Endodermal cell (in vitro differentiated cells): ENCODE data around the gene CYP19A1. TPM values are rescaled to one million over a fixed set of nuclear protein-coding genes. Genes with fewer than 3 reads are reported as not detected.

Experiments
- DNase-seq: peaks from one replicate; pipeline ENCODE4 v3.0.0-alpha.2; 2017
- H3K27ac ChIP-seq: 2 replicates; pipeline ENCODE4 v1.5.1; 2013; ENCODE audit warnings: mild to moderate bottlenecking, low read depth, low read length, moderate library complexity
- H3K27me3 ChIP-seq: 2 replicates; pipeline ENCODE4 v1.6.1; 2013; ENCODE audit warnings: mild to moderate bottlenecking, low read length, moderate library complexity; ENCODE audit not compliant: insufficient read depth, control insufficient read depth, poor library complexity, severe bottlenecking
- H3K36me3 ChIP-seq: 2 replicates; pipeline ENCODE4 v1.7.0; 2013; ENCODE audit warnings: mild to moderate bottlenecking, low read length, moderate library complexity; ENCODE audit not compliant: control insufficient read depth, insufficient read depth
- H3K4me1 ChIP-seq: one replicate; pipeline ENCODE4 v1.7.0; 2013; ENCODE audit warnings: low read length; ENCODE audit not compliant: control insufficient read depth, insufficient read depth
- H3K4me3 ChIP-seq: 2 replicates; pipeline ENCODE4 v1.5.1; 2013; ENCODE audit warnings: mild to moderate bottlenecking, low read length, moderate library complexity
- H3K9ac ChIP-seq: 2 replicates; pipeline ENCODE4 v1.6.1; 2013; ENCODE audit warnings: mild to moderate bottlenecking, low read length, moderate library complexity; ENCODE audit not compliant: poor library complexity, severe bottlenecking; ENCODE audit errors: extremely low read depth
- H3K9me3 ChIP-seq: 2 replicates; pipeline ENCODE4 v1.6.1; 2013; ENCODE audit warnings: mild to moderate bottlenecking, low read length, moderate library complexity; ENCODE audit not compliant: control insufficient read depth
- H3K27ac Mint-ChIP-seq: 2 replicates; pipeline ENCODE4 v1.8.0; 2020; ENCODE audit warnings: mixed read lengths
- H3K27me3 Mint-ChIP-seq: 2 replicates; pipeline ENCODE4 v1.8.0; 2021; ENCODE audit warnings: mild to moderate bottlenecking, mixed read lengths; ENCODE audit not compliant: insufficient read depth
- H3K36me3 Mint-ChIP-seq: 2 replicates; pipeline ENCODE4 v1.8.0; 2020; ENCODE audit warnings: low read depth, mixed read lengths
- H3K4me1 Mint-ChIP-seq: 2 replicates; pipeline ENCODE4 v1.8.0; 2020; ENCODE audit warnings: mixed read lengths
- H3K4me3 Mint-ChIP-seq: 2 replicates; pipeline ENCODE4 v1.8.0; 2020; ENCODE audit warnings: mild to moderate bottlenecking, moderate library complexity, mixed read lengths
- H3K9me3 Mint-ChIP-seq: 2 replicates; pipeline ENCODE4 v1.8.0; 2020; ENCODE audit warnings: mild to moderate bottlenecking, mixed read lengths
- WGBS, 2 experiments: methylation state at CpG; one replicate each; pipeline versions ENCODE4 v1.1.5 to v1.1.7; 2013; ENCODE audit warnings: missing lambda C conversion rate in 2 of 2, mixed read lengths in 1 of 2; ENCODE audit not compliant: insufficient coverage in 1 of 2, insufficient read length in 1 of 2; 5-methylcytosine and 5-hydroxymethylcytosine counted together
- total RNA-seq, 2 donors: library from RNA; stranded (reverse); fragmentation: NEBNext Ultra II Directional in 1 of 2; extraction: Animal tissue kit (Norgen Biotek cat#: 25700) in 1 of 2; gene quantifications; 2 replicates in 1 of 2; 3 replicates in 1 of 2; pipeline ENCODE4 v1.2.1, GENCODE V29; 2021
- TF ChIP-seq, protein P1 (sequence below): fragments of 200-600 bp; sonication (generic); conservative IDR thresholded peaks from 2 replicates; pipeline ENCODE4 v1.5.0; 2021; ENCODE audit warnings: antibody characterized with exemption, mild to moderate bottlenecking

Gene CYP19A1
- total RNA-seq, 2 donors from 2014 or later, result not detected

DNA sequence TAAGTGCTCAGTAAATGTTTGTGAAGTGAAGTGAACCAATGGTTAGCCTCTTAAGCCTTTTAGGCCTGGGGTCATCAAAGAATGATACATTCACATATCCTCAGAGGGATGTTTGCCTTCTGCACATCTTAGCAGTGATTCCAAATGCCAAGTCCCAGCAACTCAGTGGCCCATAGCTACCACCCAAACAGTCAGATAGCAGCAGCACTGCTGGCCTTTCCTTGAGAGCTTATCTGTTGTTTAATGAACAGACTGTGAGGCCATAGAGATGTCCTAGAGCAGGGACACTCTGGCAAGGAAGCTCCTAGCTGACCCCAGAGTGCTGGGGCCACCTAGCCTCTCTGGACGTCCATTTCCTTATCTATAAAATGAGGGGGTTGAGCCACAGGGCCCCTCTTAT lies 86.8 kb downstream of the CYP19A1 start:
- H3K4me3 Mint-ChIP-seq, result no peak overlapping the region
- WGBS, 2 experiments, result 65% methylated on average over 1 of the region's 1 CpG; no CpG with 5 or more reads in 1 of the 2 experiments
- Histone ChIP-seq H3K27me3 (peaks cover 76% of the 10 kb centered on the region), H3K9ac (no peak overlapping the region), H3K4me1 (peaks cover 28% of the 10 kb centered on the region), H3K36me3 (no peaks in the 10 kb centered on the region), H3K27ac (no peak overlapping the region), H3K9me3 (no peaks in the 10 kb centered on the region), H3K4me3 (no peak overlapping the region)
- no peaks in the 10 kb centered on the region for H3K36me3 Mint-ChIP-seq
- no peaks in the 10 kb centered on the region for H3K9me3 Mint-ChIP-seq
- peaks cover 32% of the 10 kb centered on the region for H3K4me1 Mint-ChIP-seq
- peak; percentile 58 for DNase-seq
- peaks cover 99% of the 10 kb centered on the region for H3K27me3 Mint-ChIP-seq
- peak overlapping the region; percentile 6 for H3K27ac Mint-ChIP-seq
- TF ChIP-seq, protein P1, sequence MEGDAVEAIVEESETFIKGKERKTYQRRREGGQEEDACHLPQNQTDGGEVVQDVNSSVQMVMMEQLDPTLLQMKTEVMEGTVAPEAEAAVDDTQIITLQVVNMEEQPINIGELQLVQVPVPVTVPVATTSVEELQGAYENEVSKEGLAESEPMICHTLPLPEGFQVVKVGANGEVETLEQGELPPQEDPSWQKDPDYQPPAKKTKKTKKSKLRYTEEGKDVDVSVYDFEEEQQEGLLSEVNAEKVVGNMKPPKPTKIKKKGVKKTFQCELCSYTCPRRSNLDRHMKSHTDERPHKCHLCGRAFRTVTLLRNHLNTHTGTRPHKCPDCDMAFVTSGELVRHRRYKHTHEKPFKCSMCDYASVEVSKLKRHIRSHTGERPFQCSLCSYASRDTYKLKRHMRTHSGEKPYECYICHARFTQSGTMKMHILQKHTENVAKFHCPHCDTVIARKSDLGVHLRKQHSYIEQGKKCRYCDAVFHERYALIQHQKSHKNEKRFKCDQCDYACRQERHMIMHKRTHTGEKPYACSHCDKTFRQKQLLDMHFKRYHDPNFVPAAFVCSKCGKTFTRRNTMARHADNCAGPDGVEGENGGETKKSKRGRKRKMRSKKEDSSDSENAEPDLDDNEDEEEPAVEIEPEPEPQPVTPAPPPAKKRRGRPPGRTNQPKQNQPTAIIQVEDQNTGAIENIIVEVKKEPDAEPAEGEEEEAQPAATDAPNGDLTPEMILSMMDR, result no peak

DNA sequence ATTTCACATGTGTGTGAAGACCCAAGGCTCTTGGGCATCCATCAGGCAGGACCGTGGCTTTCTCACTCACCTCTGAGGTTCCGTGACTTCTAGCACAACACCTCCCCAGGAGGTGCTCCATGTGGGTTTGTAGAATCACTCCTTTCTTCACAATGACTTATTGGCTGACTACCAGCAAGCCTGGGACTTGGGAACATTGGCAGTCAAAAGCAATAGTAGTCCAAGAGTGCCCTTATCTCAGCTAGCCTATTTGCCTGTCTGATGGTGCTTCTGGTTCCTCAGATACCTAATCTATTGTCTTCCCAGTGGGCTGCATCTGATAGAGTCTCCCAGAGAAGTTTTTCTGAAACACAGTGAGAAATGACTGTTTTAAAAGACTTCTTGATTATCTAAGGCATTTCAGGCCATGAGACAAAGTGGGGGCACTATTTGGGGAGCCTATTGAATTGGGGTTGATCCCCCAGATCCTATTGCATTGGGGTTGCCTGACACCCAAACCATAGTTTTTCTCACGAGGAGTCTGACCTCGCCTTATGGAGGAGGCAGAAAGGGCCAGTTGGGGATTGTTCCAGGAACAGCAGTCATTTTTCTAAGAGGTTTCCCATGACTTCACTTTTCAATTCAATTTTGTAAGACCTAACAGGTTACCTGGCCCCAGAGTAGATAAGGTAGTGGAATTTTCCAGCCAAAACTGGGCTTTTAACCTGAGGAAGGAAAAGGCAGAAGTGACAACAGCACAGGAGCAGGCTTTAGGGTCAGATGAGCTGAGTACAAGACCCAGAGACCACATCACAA lies 88.0 kb downstream of the CYP19A1 start:
- Mint-ChIP-seq H3K27ac (no peak overlapping the region), H3K9me3 (no peaks in the 10 kb centered on the region), H3K36me3 (no peaks in the 10 kb centered on the region), H3K4me1 (peaks cover 25% of the 10 kb centered on the region), H3K4me3 (no peak overlapping the region), H3K27me3 (peaks cover 99% of the 10 kb centered on the region)
- DNase-seq, result peak; percentile 65
- H3K9me3 ChIP-seq, result no peaks in the 10 kb centered on the region
- H3K9ac ChIP-seq, result no peak overlapping the region
- TF ChIP-seq, protein P1, result no peak
- 74 to 86% methylated on average over 1 to 4 of the region's 4 CpGs for WGBS, 2 experiments
- no peak overlapping the region for H3K27ac ChIP-seq
- peaks cover 21% of the 10 kb centered on the region for H3K4me1 ChIP-seq
- H3K27me3 ChIP-seq, result peaks cover 78% of the 10 kb centered on the region
- H3K4me3 ChIP-seq, result no peak overlapping the region
- H3K36me3 ChIP-seq, result no peaks in the 10 kb centered on the region

DNA sequence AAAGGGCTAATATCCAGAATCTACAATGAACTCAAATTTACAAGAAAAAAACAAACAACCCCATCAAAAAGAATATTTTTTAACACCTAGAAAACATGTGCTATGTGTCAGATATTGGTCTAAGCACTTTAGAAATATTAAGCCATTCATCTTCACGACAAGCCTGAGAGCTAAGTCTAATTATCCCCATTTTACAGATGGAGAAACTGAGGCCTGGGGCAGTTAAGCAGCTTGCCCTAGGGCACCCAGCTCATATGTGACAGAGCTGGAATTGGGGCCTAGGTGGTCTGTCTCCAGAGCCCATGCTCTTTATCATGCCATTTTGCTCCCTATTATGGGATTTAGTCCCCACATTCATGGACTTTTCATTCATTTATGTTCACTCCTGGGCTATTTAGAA lies 92.8 kb downstream of the CYP19A1 start:
- Histone ChIP-seq H3K36me3 (no peaks in the 10 kb centered on the region), H3K27me3 (peaks cover 90% of the 10 kb centered on the region), H3K4me1 (peaks cover 10% of the 10 kb centered on the region), H3K27ac (no peak overlapping the region), H3K9ac (no peak overlapping the region), H3K4me3 (no peak overlapping the region), H3K9me3 (no peaks in the 10 kb centered on the region)
- Mint-ChIP-seq H3K4me3 (no peak overlapping the region), H3K27ac (no peak overlapping the region), H3K36me3 (no peaks in the 10 kb centered on the region), H3K4me1 (peaks cover 9% of the 10 kb centered on the region), H3K9me3 (no peaks in the 10 kb centered on the region), H3K27me3 (peaks cover 99% of the 10 kb centered on the region)
- no peak for DNase-seq
- WGBS, 2 experiments, result 100% methylated on average over 1 of the region's 1 CpG; no CpG with 5 or more reads in 1 of the 2 experiments
- TF ChIP-seq, protein P1, result no peak
